ENCODE data around the gene TMEM169.

TMEM169 gene

GRCh38 chr2:216044883-216045486 is 36.7 kb upstream of the TMEM169 start:
- no peak overlapping the region for H3K27ac ChIP-seq (ENCODE audit: extremely low read depth, low read depth, low read length)
- POLR2A ChIA-PET: no interaction called here
- H3K36me3 ChIP-seq (ENCODE audit: control insufficient read depth in 2 of 2, insufficient read depth in 1 of 2, low read length in 2 of 2): peaks cover 25 to 58% of the 10 kb centered on the region in 2 experiments
- no peak overlapping the region for H3K4me3 ChIP-seq (ENCODE audit: low read depth, low read length)
- CTCF ChIA-PET: interaction anchor here (1.1 to 2.1 kb wide), 3 partner anchors 11 to 39 kb away, joined by 3 to 19 read pairs (median 4); no protein-coding TSS in a partner anchor
- no peaks in the 10 kb centered on the region for H3K9me3 ChIP-seq (ENCODE audit: control insufficient read depth, insufficient read depth, low read depth, low read length)
- H3K4me1 ChIP-seq (ENCODE audit: control insufficient read depth, insufficient read depth, low read length): no peaks in the 10 kb centered on the region
- TF ChIP-seq ZNF335 (tag by site-specific recombination; conservative IDR thresholded peaks at IDR 0.05) (no peak), ZFHX2 (tag by site-specific recombination; conservative IDR thresholded peaks at IDR 0.05) (no peak)

- Histone ChIP-seq H3K36me3 (ENCODE audit: control insufficient read depth in 2 of 2, insufficient read depth in 1 of 2, low read length in 2 of 2) (peaks cover 32 to 46% of the 10 kb centered on the region in 2 experiments), H3K4me1 (ENCODE audit: control insufficient read depth, insufficient read depth, low read length) (no peaks in the 10 kb centered on the region), H3K27ac (ENCODE audit: extremely low read depth, low read depth, low read length) (no peak overlapping the region), H3K9me3 (ENCODE audit: control insufficient read depth, insufficient read depth, low read depth, low read length) (no peaks in the 10 kb centered on the region), H3K4me3 (ENCODE audit: low read depth, low read length) (no peak overlapping the region)
- POLR2A ChIA-PET: no interaction called here
- no peak for TF ChIP-seq ZNF521 (tag by site-specific recombination; IDR thresholded peaks at IDR 0.05)
- TF ChIP-seq ZNF394 (tag by site-specific recombination; IDR thresholded peaks at IDR 0.05; ENCODE audit: borderline replicate concordance): no peak
- no peak for TF ChIP-seq ZNF639 (tag by site-specific recombination; IDR thresholded peaks at IDR 0.05)
- no peak for TF ChIP-seq ZFHX2 (tag by site-specific recombination; conservative IDR thresholded peaks at IDR 0.05)
- no peak for TF ChIP-seq WT1 (tag by site-specific recombination; IDR thresholded peaks at IDR 0.05)
- TF ChIP-seq ZBTB10 (tag by site-specific recombination; IDR thresholded peaks at IDR 0.05): no peak
- TF ChIP-seq CTCF (tag by site-specific recombination; IDR thresholded peaks at IDR 0.05): no peak
- TF ChIP-seq ZNF274 (IDR thresholded peaks at IDR 0.05; ENCODE audit: low read length): no peak
- no peak for TF ChIP-seq ZNF274 (tag by site-specific recombination; IDR thresholded peaks at IDR 0.05; ENCODE audit: borderline replicate concordance)
- no peak for TF ChIP-seq ZNF585B (tag by site-specific recombination; IDR thresholded peaks at IDR 0.05)
- TF ChIP-seq OVOL3 (tag by site-specific recombination; IDR thresholded peaks at IDR 0.05): no peak
- no peak for TF ChIP-seq ZNF692 (tag by site-specific recombination; IDR thresholded peaks at IDR 0.05)
- CTCF ChIA-PET: interaction anchor here (0.6 kb wide), 3 partner anchors 8 to 603 kb away, joined by 3 read pairs; no protein-coding TSS in a partner anchor
These were observed 34.3 kb upstream of the TMEM169 start for GRCh38 chr2:216047397-216047796.

GRCh38 chr2:216049452-216049851 is 32.3 kb upstream of the TMEM169 start:
- Histone ChIP-seq H3K4me3 (ENCODE audit: low read depth, low read length) (no peak overlapping the region), H3K9me3 (ENCODE audit: control insufficient read depth, insufficient read depth, low read depth, low read length) (no peaks in the 10 kb centered on the region), H3K4me1 (ENCODE audit: control insufficient read depth, insufficient read depth, low read length) (no peaks in the 10 kb centered on the region), H3K27ac (ENCODE audit: extremely low read depth, low read depth, low read length) (no peak overlapping the region), H3K36me3 (ENCODE audit: control insufficient read depth in 2 of 2, insufficient read depth in 1 of 2, low read length in 2 of 2) (peaks cover 27 to 31% of the 10 kb centered on the region in 2 experiments)
- ChIA-PET CTCF (interaction anchor here (2.5 kb wide), 1 partner anchor 16 kb away, joined by 12 read pairs; no protein-coding TSS in a partner anchor), POLR2A (interaction anchor here (1.2 kb wide), 1 partner anchor 449 kb away, joined by 3 read pairs; the partner anchor contains the start of gene RPL37A)
- no peak for TF ChIP-seq ZNF777 (tag by site-specific recombination; IDR thresholded peaks at IDR 0.05; ENCODE audit: borderline replicate concordance)
- TF ChIP-seq ZBTB1 (tag by site-specific recombination; IDR thresholded peaks at IDR 0.05): no peak
- TF ChIP-seq ZNF530 (tag by site-specific recombination; IDR thresholded peaks at IDR 0.05; ENCODE audit: low read depth): no peak
- no peak for TF ChIP-seq ZNF292 (tag by site-specific recombination; IDR thresholded peaks at IDR 0.05; ENCODE audit: borderline replicate concordance, low read depth)
- no peak for TF ChIP-seq ZSCAN4 (tag by site-specific recombination; IDR thresholded peaks at IDR 0.05)
- TF ChIP-seq ZNF311 (tag by site-specific recombination; IDR thresholded peaks at IDR 0.05; ENCODE audit: borderline replicate concordance): no peak
- TF ChIP-seq ZNF132 (tag by site-specific recombination; IDR thresholded peaks at IDR 0.05; ENCODE audit: borderline replicate concordance): no peak
- TF ChIP-seq GLI2 (tag by site-specific recombination; IDR thresholded peaks at IDR 0.05; ENCODE audit: borderline replicate concordance, low read depth): no peak
- no peak for TF ChIP-seq ZNF157 (tag by site-specific recombination; IDR thresholded peaks at IDR 0.05)

Data from HEK293 (cell line).